Mesothelial cell of epicardium (in vitro differentiated cells): ENCODE measurements around the gene PLA2G6. TPM values are rescaled to one million over a fixed set of nuclear protein-coding genes. Genes with fewer than 3 reads are reported as not detected.

Experiments
- DNase-seq, 2 experiments: peaks; one replicate each; pipeline ENCODE4 v3.0.0; 2021; ENCODE audit warnings: low spot score in 2 of 2; ENCODE audit not compliant: unreplicated experiment in 2 of 2
- H3K27ac Mint-ChIP-seq: 2 replicates; pipeline ENCODE4 v1.8.0; 2021; ENCODE audit warnings: mixed read lengths
- H3K27me3 Mint-ChIP-seq: 2 replicates; pipeline ENCODE4 v1.8.0; 2021; ENCODE audit warnings: low read depth, mixed read lengths
- H3K36me3 Mint-ChIP-seq: 2 replicates; pipeline ENCODE4 v1.8.0; 2021; ENCODE audit warnings: mixed read lengths
- H3K4me1 Mint-ChIP-seq: 2 replicates; pipeline ENCODE4 v1.8.0; 2021; ENCODE audit warnings: mixed read lengths
- H3K4me3 Mint-ChIP-seq: 2 replicates; pipeline ENCODE4 v1.8.0; 2021; ENCODE audit warnings: mild to moderate bottlenecking, moderate library complexity, mixed read lengths
- H3K9me3 Mint-ChIP-seq: 2 replicates; pipeline ENCODE4 v1.8.0; 2021; ENCODE audit warnings: mixed read lengths
- total RNA-seq: library from RNA; stranded (reverse); gene quantifications from 3 replicates; pipeline ENCODE4 v1.2.1, GENCODE V29; 2021
- TF ChIP-seq, protein P1 (sequence below): fragments of 200-600 bp; sonication (generic); IDR thresholded peaks from one replicate; pipeline ENCODE4 v1.5.0; 2021; ENCODE audit warnings: antibody characterized with exemption; ENCODE audit not compliant: unreplicated experiment

PLA2G6 gene
- total RNA-seq, 1 donor from 2014 or later = 88.2 TPM

GRCh38 chr22:38071421-38072321 is 110.0 kb downstream of the PLA2G6 start:
- DNase-seq = no peak
- TF ChIP-seq, protein P1, sequence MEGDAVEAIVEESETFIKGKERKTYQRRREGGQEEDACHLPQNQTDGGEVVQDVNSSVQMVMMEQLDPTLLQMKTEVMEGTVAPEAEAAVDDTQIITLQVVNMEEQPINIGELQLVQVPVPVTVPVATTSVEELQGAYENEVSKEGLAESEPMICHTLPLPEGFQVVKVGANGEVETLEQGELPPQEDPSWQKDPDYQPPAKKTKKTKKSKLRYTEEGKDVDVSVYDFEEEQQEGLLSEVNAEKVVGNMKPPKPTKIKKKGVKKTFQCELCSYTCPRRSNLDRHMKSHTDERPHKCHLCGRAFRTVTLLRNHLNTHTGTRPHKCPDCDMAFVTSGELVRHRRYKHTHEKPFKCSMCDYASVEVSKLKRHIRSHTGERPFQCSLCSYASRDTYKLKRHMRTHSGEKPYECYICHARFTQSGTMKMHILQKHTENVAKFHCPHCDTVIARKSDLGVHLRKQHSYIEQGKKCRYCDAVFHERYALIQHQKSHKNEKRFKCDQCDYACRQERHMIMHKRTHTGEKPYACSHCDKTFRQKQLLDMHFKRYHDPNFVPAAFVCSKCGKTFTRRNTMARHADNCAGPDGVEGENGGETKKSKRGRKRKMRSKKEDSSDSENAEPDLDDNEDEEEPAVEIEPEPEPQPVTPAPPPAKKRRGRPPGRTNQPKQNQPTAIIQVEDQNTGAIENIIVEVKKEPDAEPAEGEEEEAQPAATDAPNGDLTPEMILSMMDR = no peak
- no peaks in the 10 kb centered on the region for H3K27me3 Mint-ChIP-seq
- H3K27ac Mint-ChIP-seq = no peak overlapping the region
- H3K4me1 Mint-ChIP-seq = no peaks in the 10 kb centered on the region
- H3K9me3 Mint-ChIP-seq = no peaks in the 10 kb centered on the region
- H3K4me3 Mint-ChIP-seq = no peak overlapping the region
- H3K36me3 Mint-ChIP-seq = peaks cover 21% of the 10 kb centered on the region

DNA sequence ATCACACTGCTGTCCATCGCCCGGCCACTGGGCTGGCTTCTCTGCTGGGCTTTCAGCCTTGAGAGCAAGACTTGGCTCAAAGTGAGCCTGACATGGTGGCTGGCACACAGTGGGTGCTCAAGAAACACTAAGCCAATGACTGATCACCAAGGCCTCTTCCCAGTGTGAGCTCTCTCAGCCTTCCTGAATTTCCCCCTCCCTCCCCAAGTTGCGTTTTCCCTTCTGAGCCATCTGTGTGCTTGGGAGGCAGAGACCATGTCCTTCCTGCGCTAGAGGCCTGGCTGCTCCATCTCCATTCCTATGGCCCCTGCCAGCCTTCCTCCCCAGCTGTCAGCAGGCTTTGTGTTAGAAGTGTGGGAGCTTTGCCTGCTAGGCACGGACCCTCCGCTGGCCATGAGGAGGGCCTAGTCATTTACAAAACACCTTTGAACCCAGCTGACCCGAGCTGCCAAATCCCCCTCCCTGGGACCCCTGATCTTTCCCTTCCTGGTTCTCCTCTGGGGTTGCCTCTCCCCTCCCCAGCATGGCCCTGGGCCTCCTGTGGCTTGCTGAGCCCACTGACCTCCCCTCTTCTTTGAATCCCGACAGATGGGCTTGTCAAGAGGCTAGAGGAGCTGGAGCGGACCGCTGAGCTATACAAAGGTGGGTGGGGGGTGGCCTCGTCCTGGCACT is 111.2 kb downstream of the PLA2G6 start:
- TF ChIP-seq, protein P1 = no peak
- Mint-ChIP-seq H3K36me3 (peaks cover 25% of the 10 kb centered on the region), H3K4me1 (no peaks in the 10 kb centered on the region), H3K4me3 (no peak overlapping the region), H3K9me3 (no peaks in the 10 kb centered on the region), H3K27ac (no peak overlapping the region), H3K27me3 (no peaks in the 10 kb centered on the region)
- no peak for DNase-seq

- no peaks in the 10 kb centered on the region for H3K4me1 Mint-ChIP-seq
- DNase-seq = no peak
- H3K27me3 Mint-ChIP-seq = no peaks in the 10 kb centered on the region
- no peak overlapping the region for H3K27ac Mint-ChIP-seq
- H3K36me3 Mint-ChIP-seq = peaks cover 25% of the 10 kb centered on the region
- H3K4me3 Mint-ChIP-seq = no peak overlapping the region
- TF ChIP-seq, protein P1 = no peak
- no peaks in the 10 kb centered on the region for H3K9me3 Mint-ChIP-seq
Measured at GRCh38 chr22:38069372-38070249, 112.0 kb downstream of the PLA2G6 start.

GRCh38 chr22:38068641-38069371 is 112.8 kb downstream of the PLA2G6 start:
- Mint-ChIP-seq H3K4me1 (no peaks in the 10 kb centered on the region), H3K27me3 (no peaks in the 10 kb centered on the region), H3K4me3 (no peak overlapping the region), H3K9me3 (no peaks in the 10 kb centered on the region), H3K36me3 (peaks cover 25% of the 10 kb centered on the region), H3K27ac (no peak overlapping the region)
- DNase-seq = no peak
- TF ChIP-seq, protein P1 = no peak
